Ovary (tissue), 9 donors: Measurements from ENCODE around the gene CKS1B. TPM values are rescaled to one million over a fixed set of nuclear protein-coding genes. Genes with fewer than 3 reads are reported as not detected.
A peak's percentile ranks its signal among the peaks of the same experiment; 100 is the strongest.
"Not testable (repeated sequence)": the region's sequence is repeated elsewhere in the genome, so short reads cannot be mapped to it uniquely, and the experiment has no call there.

ENCODE experiments used
- DNase-seq, 5 donors: peaks; one replicate each; pipeline ENCODE4 v3.0.0-alpha.2; 2019 to 2020
- H3K27ac ChIP-seq, 2 donors: fragments of 200-600 bp; one replicate each; pipeline versions ENCODE4 v1.5.1 to v1.8.0; 2019 to 2022
- H3K27me3 ChIP-seq: fragments of 200-600 bp; one replicate; pipeline ENCODE4 v1.8.0; 2022
- H3K36me3 ChIP-seq: fragments of 200-600 bp; sonication (generic); one replicate; pipeline ENCODE4 v1.5.1; 2019
- H3K4me1 ChIP-seq: one replicate; pipeline ENCODE4 v1.8.1; 2013; ENCODE audit warnings: mild to moderate bottlenecking, moderate library complexity; ENCODE audit not compliant: insufficient read depth
- H3K4me3 ChIP-seq: fragments of 200-600 bp; sonication (generic); one replicate; pipeline ENCODE4 v1.5.1; 2017
- H3K9me3 ChIP-seq, 2 donors: fragments of 200-600 bp in 1 of 2; sonication (generic) in 1 of 2; one replicate each; pipeline versions ENCODE4 v1.5.1 to v1.8.1; 2013 to 2019; ENCODE audit warnings: mild to moderate bottlenecking in 1 of 2, moderate library complexity in 1 of 2
- EP300 ChIP-seq: sonication (generic); formaldehyde crosslinking; IDR thresholded peaks from one replicate; pipeline ENCODE4 v1.6.1; 2017; ENCODE audit warnings: antibody characterized with exemption
- POLR2A ChIP-seq: fragments of 450-650 bp; IDR thresholded peaks from one replicate; pipeline ENCODE4 v1.6.1; 2017; ENCODE audit warnings: antibody characterized with exemption, mild to moderate bottlenecking, moderate library complexity
- WGBS, 3 donors: extraction: QIAGEN DNeasy Blood & Tissue Kit in 1 of 3; methylation state at CpG; one replicate each; pipeline versions ENCODE4 v1.1.5 to v1.1.7; 2013 to 2017; 5-methylcytosine and 5-hydroxymethylcytosine counted together
- intact Hi-C, 4 donors: fragments of 100-400 bp; cut with DNase I; formaldehyde crosslinking; loops; one replicate each; pipeline versions ENCODE4 v1.11.0 to v1.15.1; 2022 to 2023
- polyA plus RNA-seq, 2 donors: library from polyadenylated mRNA; stranded (reverse); fragments of 200-250 nt in 1 of 2; fragments of 350-450 nt in 1 of 2; fragmentation: Illumina TruSeq in 1 of 2; extraction: RNeasy Lipid Tissue Mini Kit (QIAGEN cat#74804) in 1 of 2; gene quantifications; one replicate each; pipeline ENCODE4 v1.2.3, GENCODE V29; 2013 to 2014
- total RNA-seq, 7 donors: library from RNA; depleted of rRNA in 2 of 7; stranded (reverse); fragments of >200 nt in 2 of 7; fragmentation: NEBNext Ultra II Directional in 3 of 7; extraction: Animal tissue kit (Norgen Biotek cat#: 25700) in 3 of 7; gene quantifications; one replicate each; pipeline versions ENCODE4 v1.1.0 to v1.2.4, GENCODE V29; 2016 to 2023
- TF ChIP-seq, protein P1 (sequence below), 3 donors: fragments of 450-650 bp in 2 of 3; fragments of 200-600 bp in 1 of 3; IDR thresholded peaks; one replicate each; pipeline versions ENCODE4 v1.5.1 to v1.8.0; 2016 to 2022; ENCODE audit warnings: antibody characterized with exemption in 3 of 3, mild to moderate bottlenecking in 1 of 3
- donor health status: DM: no; HTN: no; CAD: no; lungs with moderate emphysema.
- donor health status: DM: no; HTN: no; CAD: no.
- donor health status: Bipolar disorder and iron deficiency.
- donor health status: DM: yes; HTN: yes; CAD: no.
- donor health status: DM: no; HTN: no; CAD: no.
- donor health status: DM: yes; HTN: yes; CAD: no.

CKS1B gene
- total and polyA plus RNA-seq, 9 donors: 12.2 to 55.8 (median 28.0) TPM

DNA sequence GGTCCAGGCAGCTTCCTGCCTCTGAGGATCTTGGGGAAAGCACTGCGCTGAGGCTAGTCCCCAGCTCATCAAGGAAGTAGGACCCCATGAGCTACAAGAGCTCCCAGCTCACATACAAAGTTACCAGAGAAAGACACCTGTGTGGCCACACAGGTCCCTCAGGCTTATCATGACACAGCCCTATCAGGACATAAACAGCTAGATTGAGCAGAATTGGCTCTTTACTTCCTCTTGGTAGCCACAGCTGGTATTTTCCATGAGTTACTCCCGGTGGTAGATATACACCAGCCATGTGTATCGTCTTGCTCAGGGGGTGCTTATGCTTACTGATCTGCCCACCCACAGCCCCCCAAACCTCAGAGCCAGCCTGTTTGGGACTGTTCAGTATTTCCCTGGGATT lies 20.1 kb downstream of the CKS1B start:
- 51 to 70% (median 56%) methylated on average over 3 of the region's 3 CpGs for WGBS, 3 donors
- Histone ChIP-seq H3K27ac (no peak overlapping the region), H3K36me3 (no peaks in the 10 kb centered on the region), H3K27me3 (no peaks in the 10 kb centered on the region), H3K4me1 (no peaks in the 10 kb centered on the region), H3K9me3 (no peaks in the 10 kb centered on the region), H3K4me3 (no peak overlapping the region)
- TF ChIP-seq EP300 (no peak), POLR2A (no peak)
- TF ChIP-seq, protein P1, sequence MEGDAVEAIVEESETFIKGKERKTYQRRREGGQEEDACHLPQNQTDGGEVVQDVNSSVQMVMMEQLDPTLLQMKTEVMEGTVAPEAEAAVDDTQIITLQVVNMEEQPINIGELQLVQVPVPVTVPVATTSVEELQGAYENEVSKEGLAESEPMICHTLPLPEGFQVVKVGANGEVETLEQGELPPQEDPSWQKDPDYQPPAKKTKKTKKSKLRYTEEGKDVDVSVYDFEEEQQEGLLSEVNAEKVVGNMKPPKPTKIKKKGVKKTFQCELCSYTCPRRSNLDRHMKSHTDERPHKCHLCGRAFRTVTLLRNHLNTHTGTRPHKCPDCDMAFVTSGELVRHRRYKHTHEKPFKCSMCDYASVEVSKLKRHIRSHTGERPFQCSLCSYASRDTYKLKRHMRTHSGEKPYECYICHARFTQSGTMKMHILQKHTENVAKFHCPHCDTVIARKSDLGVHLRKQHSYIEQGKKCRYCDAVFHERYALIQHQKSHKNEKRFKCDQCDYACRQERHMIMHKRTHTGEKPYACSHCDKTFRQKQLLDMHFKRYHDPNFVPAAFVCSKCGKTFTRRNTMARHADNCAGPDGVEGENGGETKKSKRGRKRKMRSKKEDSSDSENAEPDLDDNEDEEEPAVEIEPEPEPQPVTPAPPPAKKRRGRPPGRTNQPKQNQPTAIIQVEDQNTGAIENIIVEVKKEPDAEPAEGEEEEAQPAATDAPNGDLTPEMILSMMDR (IDR thresholded peaks at IDR 0.05): no peak
- peak in 1 of 5 donors; percentile 17 for DNase-seq
- intact Hi-C loops: no loop called here

DNA sequence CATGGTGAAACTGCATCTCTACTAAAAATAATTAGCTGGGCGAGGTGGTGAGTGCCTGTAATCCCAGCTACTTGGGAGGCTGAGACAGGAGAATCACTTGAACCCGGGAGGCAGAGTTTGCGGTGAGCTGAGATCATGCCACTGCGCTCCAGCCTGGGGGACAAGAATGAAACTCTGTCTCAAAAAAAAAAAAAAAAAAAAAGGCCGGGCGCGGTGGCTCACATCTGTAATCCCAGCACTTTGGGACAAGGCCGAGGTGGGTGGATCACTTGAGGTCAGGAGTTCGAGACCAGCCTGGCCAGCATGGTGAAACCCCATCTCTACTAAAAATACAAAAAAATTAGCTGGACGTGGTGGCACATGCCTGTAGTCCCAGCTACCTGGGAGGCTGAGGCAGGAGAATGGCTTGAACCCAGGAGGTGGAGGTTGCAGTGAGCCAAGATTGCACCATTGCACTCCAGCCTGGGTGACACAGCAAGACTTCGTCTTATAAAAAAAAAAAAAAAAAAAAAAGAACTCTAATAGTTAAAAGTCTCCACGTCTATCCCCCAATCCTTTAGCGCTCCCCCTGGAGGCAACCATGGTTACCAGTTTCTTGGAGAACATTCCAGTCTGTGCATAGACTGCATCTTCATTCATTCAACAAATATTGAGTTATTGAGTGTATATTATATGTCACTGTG lies 21.0 kb downstream of the CKS1B start:
- intact Hi-C loops: loop anchor here in 2 of 4 donors (5.0 kb wide), 1 partner anchor 33 kb away; the partner anchor contains the start of gene PYGO2 (in 2 of the 2)
- not testable (repeated sequence) for H3K9me3 ChIP-seq, H3K4me1 ChIP-seq, H3K4me3 ChIP-seq, H3K36me3 ChIP-seq, H3K27ac ChIP-seq, H3K27me3 ChIP-seq
- DNase-seq: peak in 4 of 5 donors; percentile 63 to 80 (median 72)
- TF ChIP-seq, protein P1 (IDR thresholded peaks at IDR 0.05): peak in 1 of 3 donors; percentile 20
- WGBS, 3 donors: 52 to 56% (median 56%) methylated on average over 13 of the region's 13 CpGs

DNA sequence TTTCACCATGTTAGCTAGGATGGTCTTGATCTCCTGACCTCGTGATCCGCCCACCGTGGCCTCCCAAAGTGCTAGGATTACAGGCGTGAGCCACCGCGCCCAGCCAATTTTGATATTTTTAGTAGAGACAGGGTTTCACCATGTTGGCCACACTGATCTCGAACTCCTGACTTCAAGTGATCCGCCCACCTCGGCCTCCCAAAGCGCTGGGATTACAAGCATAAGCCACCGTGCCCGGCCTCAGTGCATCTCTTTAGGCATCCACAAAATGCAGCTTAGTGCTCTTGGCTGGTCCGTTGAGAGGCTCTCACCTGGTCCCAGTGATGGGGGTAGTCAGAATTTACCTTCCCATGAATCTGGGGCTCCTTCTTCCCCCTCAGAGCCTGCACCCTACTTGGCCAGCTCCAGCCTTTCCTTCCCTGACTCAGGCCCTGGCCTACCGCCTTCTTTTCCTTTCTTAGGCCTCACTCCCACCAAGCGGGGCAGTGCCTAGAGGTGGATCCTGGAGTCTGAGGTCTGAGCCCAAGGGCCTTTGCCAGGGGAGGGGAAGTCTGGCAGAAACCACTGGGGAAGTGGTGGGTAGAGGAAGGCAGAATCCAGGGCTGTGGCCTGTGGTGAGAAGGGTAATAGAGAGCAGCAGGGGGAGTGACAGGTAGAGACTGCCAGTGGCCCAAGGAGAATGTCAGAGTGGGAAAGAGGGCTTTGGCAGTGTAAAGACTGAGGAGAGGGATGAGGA lies 22.7 kb downstream of the CKS1B start:
- WGBS, 3 donors: 76 to 84% (median 83%) methylated on average over 15 of the region's 15 CpGs
- no peaks in the 10 kb centered on the region for H3K9me3 ChIP-seq
- H3K4me3 ChIP-seq: no peak overlapping the region
- DNase-seq: peak in 1 of 5 donors; percentile 34
- H3K27ac ChIP-seq: no peak overlapping the region
- H3K27me3 ChIP-seq: no peaks in the 10 kb centered on the region
- H3K4me1 ChIP-seq: no peaks in the 10 kb centered on the region
- H3K36me3 ChIP-seq: no peaks in the 10 kb centered on the region
- TF ChIP-seq POLR2A (no peak), EP300 (no peak)
- TF ChIP-seq, protein P1 (IDR thresholded peaks at IDR 0.05): no peak
- intact Hi-C loops: loop anchor here in 2 of 4 donors (5.0 kb wide), 1 partner anchor 35 kb away; the partner anchor contains the start of gene PYGO2 (in 2 of the 2)

DNA sequence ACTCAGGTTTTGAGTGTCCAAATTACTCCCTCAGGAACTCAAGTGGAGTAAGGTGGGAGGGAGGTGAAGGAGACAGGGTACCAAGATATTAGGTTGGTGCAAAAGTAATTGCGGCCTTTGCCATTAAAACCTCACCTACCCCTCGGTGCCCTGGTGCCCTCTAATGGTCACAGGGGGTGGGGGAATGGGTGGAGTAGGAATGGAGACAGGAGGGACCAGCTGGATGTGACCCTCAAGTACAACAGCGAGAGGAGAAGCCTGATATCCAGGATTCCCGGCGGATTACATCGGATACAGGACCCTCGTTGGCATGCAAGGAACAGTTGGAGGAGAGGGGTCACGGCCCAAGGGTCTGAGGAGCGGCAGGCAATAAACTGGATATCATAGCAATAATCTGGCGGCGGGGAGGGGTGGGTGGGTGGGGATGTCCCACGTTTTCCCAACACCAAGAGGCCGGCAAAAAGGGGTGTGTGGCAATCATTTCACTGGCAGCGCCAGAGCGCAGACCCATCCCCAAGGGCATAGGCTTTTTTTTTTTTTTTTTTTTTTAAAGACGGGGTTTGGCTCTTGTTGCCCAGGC lies 23.8 kb downstream of the CKS1B start:
- intact Hi-C loops: loop anchor here in 2 of 4 donors (5.0 kb wide), 1 partner anchor 36 kb away; the partner anchor contains the start of gene PYGO2 (in 2 of the 2)
- no peak overlapping the region for H3K4me3 ChIP-seq
- no peaks in the 10 kb centered on the region for H3K4me1 ChIP-seq
- H3K27ac ChIP-seq: peak overlapping the region in 1 of 2 donors; percentile 94
- H3K27me3 ChIP-seq: no peaks in the 10 kb centered on the region
- WGBS, 3 donors: 64 to 73% (median 69%) methylated on average over 16 of the region's 16 CpGs
- peak in 1 of 5 donors; percentile 31 for DNase-seq
- H3K9me3 ChIP-seq: no peaks in the 10 kb centered on the region
- TF ChIP-seq, protein P1 (IDR thresholded peaks at IDR 0.05): no peak
- no peak for TF ChIP-seq EP300
- TF ChIP-seq POLR2A: no peak
- H3K36me3 ChIP-seq: no peaks in the 10 kb centered on the region
